K562 (cell line): Measurements from ENCODE around the gene LRRC1. TPM values are rescaled to one million over a fixed set of nuclear protein-coding genes. Genes with fewer than 3 reads are reported as not detected.

Source experiments
- ATAC-seq: fragments of 200-7000 bp; cut with Tn5 transposase; 3 replicates; pipeline ENCODE4 v1.9.1; 2020; ENCODE audit warnings: moderate library complexity
- BruUV-seq: library from RNA; stranded (reverse); fragments of 400-500 nt; replicated peaks from 2 replicates; lab custom pipeline; 2021; lab: Mats Ljungman, UMichigan
- CTCF ChIA-PET: fragments of 300-600 bp; formaldehyde crosslinking; extraction: SDS; loops from one replicate; lab custom pipeline; 2021; ENCODE audit warnings: low intra/inter-chr PET ratio; lab: Yijun Ruan, JAX
- POLR2A ChIA-PET: fragments of 300-600, 350-650 bp; sonication (Branson Sonifier 250); formaldehyde crosslinking; extraction: SDS; loops from one replicate; lab custom pipeline; 2021; ENCODE audit warnings: antibody characterized with exemption, inconsistent platforms; lab: Yijun Ruan, JAX
- DNase-seq, 4 experiments: peaks; one replicate each; pipeline versions ENCODE4 v3.0.0 to v3.0.0-alpha.2; 2011 to 2018; ENCODE audit warnings: low spot score in 3 of 4, mixed read lengths in 3 of 4; ENCODE audit errors: extremely low read depth in 1 of 4
- FAIRE-seq: peaks from 2 replicates; lab custom pipeline; 2011; peaks lifted over from hg19 to GRCh38; lab: Jason Lieb, UNC
- H2AFZ ChIP-seq: 2 replicates; pipeline ENCODE4 v1.6.0; 2011; ENCODE audit warnings: low read depth, low read length, control low read depth, inconsistent platforms
- H3K27ac ChIP-seq: fragments of 200-600 bp; 3 replicates; pipeline ENCODE4 v1.8.0; 2011; ENCODE audit warnings: low read depth, mild to moderate bottlenecking, control low read depth, inconsistent platforms, low read length, moderate library complexity, mixed read lengths; ENCODE audit errors: extremely low read depth
- H3K27me3 ChIP-seq, 2 experiments: fragments of 300-600 bp in 1 of 2; 2 replicates in 1 of 2; 3 replicates in 1 of 2; pipeline versions ENCODE4 v1.6.0 to v1.8.0; 2011; ENCODE audit warnings: inconsistent platforms in 2 of 2, low read length in 2 of 2, mild to moderate bottlenecking in 1 of 2, mixed read lengths in 1 of 2, moderate library complexity in 1 of 2; ENCODE audit not compliant: control insufficient read depth in 2 of 2, insufficient read depth in 2 of 2
- H3K36me3 ChIP-seq: fragments of 300-600 bp; 3 replicates; pipeline ENCODE4 v1.8.0; 2011; ENCODE audit warnings: mild to moderate bottlenecking, low read length, inconsistent platforms; ENCODE audit not compliant: control insufficient read depth, insufficient read depth
- H3K4me1 ChIP-seq, 2 experiments: fragments of 200-600 bp in 1 of 2; replicated peaks in 1 of 2; 2 replicates in 1 of 2; 3 replicates in 1 of 2; pipeline versions ENCODE4 v1.5.1 to v1.8.0; 2011; ENCODE audit warnings: inconsistent platforms in 2 of 2, low read length in 2 of 2, mild to moderate bottlenecking in 1 of 2, mixed read lengths in 1 of 2, moderate library complexity in 1 of 2; ENCODE audit not compliant: control insufficient read depth in 2 of 2, insufficient read depth in 2 of 2
- H3K4me2 ChIP-seq: 2 replicates; pipeline ENCODE4 v1.6.1; 2011; ENCODE audit warnings: low read length, control low read depth, inconsistent platforms, mixed read lengths; ENCODE audit not compliant: insufficient read depth
- H3K4me3 ChIP-seq: fragments of 200-600 bp; sonication (generic), shearing (Covaris generic); 2 replicates; pipeline ENCODE4 v1.5.1; 2016; ENCODE audit warnings: control low read depth, inconsistent platforms
- H3K79me2 ChIP-seq: fragments of 200-600 bp; 3 replicates; pipeline ENCODE4 v1.8.0; 2011; ENCODE audit warnings: low read length, inconsistent platforms; ENCODE audit not compliant: control insufficient read depth, insufficient read depth
- H3K9ac ChIP-seq, 2 experiments: 2 replicates each; pipeline versions ENCODE4 v1.6.0 to v1.6.1; 2011; ENCODE audit warnings: low read depth in 2 of 2, low read length in 2 of 2, control low read depth in 1 of 2, inconsistent platforms in 1 of 2, mild to moderate bottlenecking in 1 of 2, mixed read lengths in 1 of 2; ENCODE audit not compliant: insufficient read depth in 1 of 2
- H3K9me1 ChIP-seq: one replicate; pipeline ENCODE4 v1.6.0; 2011; ENCODE audit warnings: inconsistent platforms, mild to moderate bottlenecking, low read length, moderate library complexity; ENCODE audit not compliant: control insufficient read depth, insufficient read depth
- H3K9me3 ChIP-seq: replicated peaks from 2 replicates; pipeline ENCODE4 v1.5.1; 2011; ENCODE audit warnings: low read depth, low read length, inconsistent platforms; ENCODE audit not compliant: control insufficient read depth, insufficient read depth
- H4K20me1 ChIP-seq: replicated peaks from 2 replicates; pipeline ENCODE4 v1.6.1; 2011; ENCODE audit warnings: low read length, inconsistent platforms, mixed read lengths; ENCODE audit not compliant: control insufficient read depth, insufficient read depth
- HDAC1 ChIP-seq, 2 experiments: fragments of 450-650 bp; IDR thresholded peaks; 2 replicates each; pipeline ENCODE4 v1.6.1; 2016 to 2017; ENCODE audit warnings: inconsistent platforms in 1 of 2, mild to moderate bottlenecking in 1 of 2, moderate library complexity in 1 of 2
- HDAC8 ChIP-seq: fragments of 450-650 bp; IDR thresholded peaks from 2 replicates; pipeline ENCODE4 v1.6.1; 2016; ENCODE audit warnings: mild to moderate bottlenecking, missing genetic modification characterization, moderate library complexity, missing compliant biosample characterization
- PCBP1 ChIP-seq: fragments of 200-400 bp; formaldehyde crosslinking; IDR thresholded peaks from 2 replicates; pipeline ENCODE4 v1.6.1; 2018; ENCODE audit warnings: mild to moderate bottlenecking, low read depth, low read length; ENCODE audit not compliant: poor library complexity, severe bottlenecking
- RBFOX2 ChIP-seq: fragments of 200-400 bp; formaldehyde crosslinking; IDR thresholded peaks from 2 replicates; pipeline ENCODE4 v1.6.1; 2017; ENCODE audit warnings: low read depth, mild to moderate bottlenecking, low read length, moderate library complexity
- WGBS: fragments of 100-300 bp; shearing (Covaris generic); methylation state at CpG from one replicate; pipeline ENCODE4 v1.1.6; 2016; ENCODE audit warnings: low coverage, mixed read lengths; ENCODE audit not compliant: insufficient coverage; ENCODE audit errors: missing lambda C conversion rate; 5-methylcytosine and 5-hydroxymethylcytosine counted together
- in situ Hi-C: fragments of 300-500 bp; cut with MboI; formaldehyde crosslinking; loops from 4 replicates; pipeline ENCODE4 v1.15.0; 2018; ENCODE audit warnings: inconsistent platforms, mixed read lengths
- intact Hi-C: fragments of 100-400 bp; cut with micrococcal nuclease; formaldehyde crosslinking; loops from 2 replicates; pipeline ENCODE4 v1.14.2; 2022
- polyA plus RNA-seq, 8 experiments: library from polyadenylated mRNA; depleted of rRNA in 4 of 8; stranded (reverse) in 5 of 8; unstranded in 3 of 8; fragments of >200 nt; fragmentation: Nextera tagmentation in 2 of 8; fragmentation: Illumina TruSeq in 1 of 8; extraction: Ambion mirVana in 2 of 8; extraction: Trizol in 1 of 8; gene quantifications; 2 replicates each; pipeline versions ENCODE4 v1.2.1 to v1.2.3, GENCODE V29; 2011 to 2014; ENCODE audit warnings: inconsistent platforms in 1 of 8, missing spikeins in 1 of 8
- total RNA-seq, 7 experiments: library from RNA; depleted of rRNA in 6 of 7; stranded (reverse); fragments of >200 nt in 6 of 7; fragmentation: Illumina TruSeq in 2 of 7; extraction: Trizol in 2 of 7; gene quantifications; 2 replicates each; pipeline versions ENCODE4 v1.2.1 to v1.2.3, GENCODE V29; 2011 to 2021; ENCODE audit warnings: low replicate concordance in 1 of 7
- TF ChIP-seq, protein P1 (sequence below): sonication (generic); formaldehyde crosslinking; IDR thresholded peaks from 2 replicates; pipeline ENCODE4 v1.8.0; 2023; ENCODE audit warnings: missing genetic modification reagents, mild to moderate bottlenecking, borderline replicate concordance

Gene LRRC1
- total and polyA plus RNA-seq, 9 of the 15 experiments (the other 6 are each of a cell fraction or from before 2014, with no cell fraction given) = not detected

- DNase-seq (no peak), FAIRE-seq (no peak), ATAC-seq (no peak)
- Histone ChIP-seq H3K4me2 (no peak overlapping the region), H2AFZ (no peak overlapping the region), H3K9me1 (no peaks in the 10 kb centered on the region), H3K4me1 (no peaks in the 10 kb centered on the region), H3K36me3 (no peaks in the 10 kb centered on the region), H3K9me3 (no peaks in the 10 kb centered on the region), H3K9ac (no peak overlapping the region), H4K20me1 (no peaks in the 10 kb centered on the region), H3K4me3 (no peak overlapping the region), H3K27me3 (no peaks in the 10 kb centered on the region), H3K27ac (no peak overlapping the region), H3K79me2 (no peaks in the 10 kb centered on the region)
- ChIA-PET POLR2A (no interaction called here), CTCF (no interaction called here)
- intact Hi-C loops (no loop called here), in situ Hi-C loops (no loop called here)
- BruUV-seq = no TSS peak
- TF ChIP-seq PCBP1 (no peak), RBFOX2 (no peak), HDAC1 (IDR thresholded peaks at IDR 0.05) (no peak), HDAC8 (tag) (no peak)
- TF ChIP-seq, protein P1, sequence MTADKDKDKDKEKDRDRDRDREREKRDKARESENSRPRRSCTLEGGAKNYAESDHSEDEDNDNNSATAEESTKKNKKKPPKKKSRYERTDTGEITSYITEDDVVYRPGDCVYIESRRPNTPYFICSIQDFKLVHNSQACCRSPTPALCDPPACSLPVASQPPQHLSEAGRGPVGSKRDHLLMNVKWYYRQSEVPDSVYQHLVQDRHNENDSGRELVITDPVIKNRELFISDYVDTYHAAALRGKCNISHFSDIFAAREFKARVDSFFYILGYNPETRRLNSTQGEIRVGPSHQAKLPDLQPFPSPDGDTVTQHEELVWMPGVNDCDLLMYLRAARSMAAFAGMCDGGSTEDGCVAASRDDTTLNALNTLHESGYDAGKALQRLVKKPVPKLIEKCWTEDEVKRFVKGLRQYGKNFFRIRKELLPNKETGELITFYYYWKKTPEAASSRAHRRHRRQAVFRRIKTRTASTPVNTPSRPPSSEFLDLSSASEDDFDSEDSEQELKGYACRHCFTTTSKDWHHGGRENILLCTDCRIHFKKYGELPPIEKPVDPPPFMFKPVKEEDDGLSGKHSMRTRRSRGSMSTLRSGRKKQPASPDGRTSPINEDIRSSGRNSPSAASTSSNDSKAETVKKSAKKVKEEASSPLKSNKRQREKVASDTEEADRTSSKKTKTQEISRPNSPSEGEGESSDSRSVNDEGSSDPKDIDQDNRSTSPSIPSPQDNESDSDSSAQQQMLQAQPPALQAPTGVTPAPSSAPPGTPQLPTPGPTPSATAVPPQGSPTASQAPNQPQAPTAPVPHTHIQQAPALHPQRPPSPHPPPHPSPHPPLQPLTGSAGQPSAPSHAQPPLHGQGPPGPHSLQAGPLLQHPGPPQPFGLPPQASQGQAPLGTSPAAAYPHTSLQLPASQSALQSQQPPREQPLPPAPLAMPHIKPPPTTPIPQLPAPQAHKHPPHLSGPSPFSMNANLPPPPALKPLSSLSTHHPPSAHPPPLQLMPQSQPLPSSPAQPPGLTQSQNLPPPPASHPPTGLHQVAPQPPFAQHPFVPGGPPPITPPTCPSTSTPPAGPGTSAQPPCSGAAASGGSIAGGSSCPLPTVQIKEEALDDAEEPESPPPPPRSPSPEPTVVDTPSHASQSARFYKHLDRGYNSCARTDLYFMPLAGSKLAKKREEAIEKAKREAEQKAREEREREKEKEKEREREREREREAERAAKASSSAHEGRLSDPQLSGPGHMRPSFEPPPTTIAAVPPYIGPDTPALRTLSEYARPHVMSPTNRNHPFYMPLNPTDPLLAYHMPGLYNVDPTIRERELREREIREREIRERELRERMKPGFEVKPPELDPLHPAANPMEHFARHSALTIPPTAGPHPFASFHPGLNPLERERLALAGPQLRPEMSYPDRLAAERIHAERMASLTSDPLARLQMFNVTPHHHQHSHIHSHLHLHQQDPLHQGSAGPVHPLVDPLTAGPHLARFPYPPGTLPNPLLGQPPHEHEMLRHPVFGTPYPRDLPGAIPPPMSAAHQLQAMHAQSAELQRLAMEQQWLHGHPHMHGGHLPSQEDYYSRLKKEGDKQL (CRISPR knock-in tag) = no peak
- 0% methylated on average over 2 of the region's 2 CpGs for WGBS
These were observed 92.5 kb downstream of the LRRC1 start for GRCh38 chr6:53887316-53887715.
